ENCODE results near the gene GLIS1. TPM values are rescaled to one million over a fixed set of nuclear protein-coding genes. Genes with fewer than 3 reads are reported as not detected.

Gene GLIS1
- total and polyA plus RNA-seq, 2 donors (not counting 3 experiments of a cell fraction or from before 2014, with no cell fraction given) = not detected

DNA sequence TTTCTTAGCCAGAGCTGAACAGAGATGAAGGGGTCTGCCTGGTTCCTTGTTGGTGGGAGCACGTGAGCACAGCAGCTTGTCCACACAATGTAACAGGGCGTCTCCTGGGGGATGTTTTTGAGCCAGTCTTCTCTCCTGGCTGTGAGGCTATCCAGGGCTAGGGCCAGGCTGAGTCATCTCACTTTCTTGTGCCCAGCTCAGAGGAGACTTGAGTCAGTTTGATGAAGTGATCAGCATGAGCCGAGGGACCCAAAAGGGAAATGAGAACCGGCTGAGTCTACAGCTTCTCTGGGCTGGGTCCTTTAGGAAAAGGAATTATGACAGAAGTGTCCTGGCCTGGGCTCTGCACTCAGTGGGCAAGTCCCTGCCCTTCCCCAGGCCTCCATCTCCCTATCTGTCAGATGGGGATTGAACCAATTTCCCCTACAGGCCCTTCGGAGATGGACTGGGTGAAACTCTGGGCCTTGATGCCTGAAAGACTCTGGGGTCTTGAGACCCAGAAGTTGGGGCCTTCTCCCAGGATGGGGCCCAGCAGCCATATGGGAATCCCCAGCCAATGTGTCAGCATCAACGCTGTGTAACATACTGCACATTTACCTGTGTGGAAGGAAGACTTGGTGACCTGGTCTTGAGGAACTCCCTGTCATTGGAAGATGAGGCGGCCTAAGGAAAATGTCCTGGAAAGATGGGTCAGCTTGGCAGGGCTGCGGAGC is 243.2 kb downstream of the GLIS1 start:
- Histone ChIP-seq H3K9ac (replicated peaks; ENCODE audit: extremely low read depth, insufficient read depth, low read length) (no peak overlapping the region), H3K27ac (ENCODE audit: insufficient read depth, low read depth, low read length) (no peak overlapping the region), H3K36me3 (ENCODE audit: control insufficient read depth in 2 of 2, extremely low read depth in 1 of 2, insufficient read depth in 2 of 2, low read length in 2 of 2) (no peaks in the 10 kb centered on the region), H4K20me1 (replicated peaks; ENCODE audit: control insufficient read depth, extremely low read depth, insufficient read depth, low read length) (no peaks in the 10 kb centered on the region), H3K9me1 (replicated peaks; ENCODE audit: control insufficient read depth, extremely low read depth, insufficient read depth, low read length) (no peaks in the 10 kb centered on the region), H3K79me2 (ENCODE audit: control insufficient read depth, insufficient read depth, low read length) (no peaks in the 10 kb centered on the region), H2AFZ (ENCODE audit: low read depth, low read length) (no peak overlapping the region), H3K4me1 (ENCODE audit: control insufficient read depth, extremely low read depth, insufficient read depth, low read length) (no peaks in the 10 kb centered on the region), H3K4me2 (ENCODE audit: insufficient read depth, low read length) (no peak overlapping the region), H3K9me3 (replicated peaks; ENCODE audit: control insufficient read depth, insufficient read depth, low read length) (no peaks in the 10 kb centered on the region), H3K27me3 (ENCODE audit: control insufficient read depth in 2 of 2, insufficient read depth in 2 of 2, low read length in 2 of 2) (no peaks in the 10 kb centered on the region), H3K4me3 (replicated peaks in 1 of 3; ENCODE audit: insufficient read depth in 1 of 3, low read depth in 1 of 3, low read length in 3 of 3) (no peak overlapping the region)
- ChIA-PET POLR2A (no interaction called here), CTCF (no interaction called here)
- FAIRE-seq (no peak), DNase-seq (ENCODE audit: low read depth, low spot score) (no peak)
- intact Hi-C loops (cut with micrococcal nuclease) = no loop called here
- dilution Hi-C loops (cut with MboI; ENCODE audit: extremely low pct_ligation_motif_present, low sequenced_read_pairs) = no loop called here
- TF ChIP-seq JUN (IDR thresholded peaks at IDR 0.05; ENCODE audit: borderline replicate concordance, insufficient read depth, insufficient read length, low read depth) (no peak), POLR2A (IDR thresholded peaks at IDR 0.05; ENCODE audit: low read depth, low read length) (no peak), FOS (IDR thresholded peaks at IDR 0.05; ENCODE audit: borderline replicate concordance, insufficient read depth, low read length) (no peak), EZH2 (IDR thresholded peaks at IDR 0.05; ENCODE audit: borderline replicate concordance, low read depth, low read length, severe bottlenecking) (no peak), POLR2AphosphoS5 (IDR thresholded peaks at IDR 0.05; ENCODE audit: insufficient read depth, low read depth, low read length) (no peak), GATA2 (IDR thresholded peaks at IDR 0.05; ENCODE audit: insufficient read depth, insufficient read length, low read depth, low read length) (no peak), MYC (IDR thresholded peaks at IDR 0.05; ENCODE audit: low read depth, low read length) (no peak)
- TF ChIP-seq, protein P1, sequence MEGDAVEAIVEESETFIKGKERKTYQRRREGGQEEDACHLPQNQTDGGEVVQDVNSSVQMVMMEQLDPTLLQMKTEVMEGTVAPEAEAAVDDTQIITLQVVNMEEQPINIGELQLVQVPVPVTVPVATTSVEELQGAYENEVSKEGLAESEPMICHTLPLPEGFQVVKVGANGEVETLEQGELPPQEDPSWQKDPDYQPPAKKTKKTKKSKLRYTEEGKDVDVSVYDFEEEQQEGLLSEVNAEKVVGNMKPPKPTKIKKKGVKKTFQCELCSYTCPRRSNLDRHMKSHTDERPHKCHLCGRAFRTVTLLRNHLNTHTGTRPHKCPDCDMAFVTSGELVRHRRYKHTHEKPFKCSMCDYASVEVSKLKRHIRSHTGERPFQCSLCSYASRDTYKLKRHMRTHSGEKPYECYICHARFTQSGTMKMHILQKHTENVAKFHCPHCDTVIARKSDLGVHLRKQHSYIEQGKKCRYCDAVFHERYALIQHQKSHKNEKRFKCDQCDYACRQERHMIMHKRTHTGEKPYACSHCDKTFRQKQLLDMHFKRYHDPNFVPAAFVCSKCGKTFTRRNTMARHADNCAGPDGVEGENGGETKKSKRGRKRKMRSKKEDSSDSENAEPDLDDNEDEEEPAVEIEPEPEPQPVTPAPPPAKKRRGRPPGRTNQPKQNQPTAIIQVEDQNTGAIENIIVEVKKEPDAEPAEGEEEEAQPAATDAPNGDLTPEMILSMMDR (IDR thresholded peaks at IDR 0.05; ENCODE audit: extremely low read depth in 1 of 2, insufficient read depth in 1 of 2, low read depth in 1 of 2, low read length in 2 of 2) = no peak
- TF ChIP-seq, protein P2, sequence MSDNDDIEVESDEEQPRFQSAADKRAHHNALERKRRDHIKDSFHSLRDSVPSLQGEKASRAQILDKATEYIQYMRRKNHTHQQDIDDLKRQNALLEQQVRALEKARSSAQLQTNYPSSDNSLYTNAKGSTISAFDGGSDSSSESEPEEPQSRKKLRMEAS (IDR thresholded peaks at IDR 0.05; ENCODE audit: insufficient read depth, insufficient read length) = no peak
- no TSS peak for BruUV-seq (replicated peaks)
